HepG2 (cell line): ENCODE results near the gene ARL15. TPM values are rescaled to one million over a fixed set of nuclear protein-coding genes. Genes with fewer than 3 reads are reported as not detected.

Experiments
- ATAC-seq: fragments of 200-7000 bp; cut with Tn5 transposase; 3 replicates; pipeline ENCODE4 v1.9.1; 2020; ENCODE audit warnings: mild to moderate bottlenecking, moderate library complexity
- BruUV-seq: library from RNA; stranded (reverse); fragments of 400-500 nt; replicated peaks from 2 replicates; lab custom pipeline; 2021; lab: Mats Ljungman, UMichigan
- CTCF ChIA-PET: fragments of 300-600 bp; formaldehyde crosslinking; extraction: SDS; loops from one replicate; lab custom pipeline; 2021; ENCODE audit warnings: low total read pairs, inconsistent platforms, low intra/inter-chr PET ratio; lab: Yijun Ruan, JAX
- POLR2A ChIA-PET: fragments of 350-600 bp; sonication (Branson Sonifier 250); formaldehyde crosslinking; loops from one replicate; lab custom pipeline; 2020; ENCODE audit warnings: antibody characterized with exemption, inconsistent platforms; lab: Yijun Ruan, JAX
- DNase-seq: peaks from one replicate; pipeline ENCODE4 v3.0.0-alpha.2; 2015; ENCODE audit warnings: low spot score
- FAIRE-seq: peaks from 3 replicates; lab custom pipeline; 2011; peaks lifted over from hg19 to GRCh38; lab: Jason Lieb, UNC
- H2AFZ ChIP-seq: one replicate; pipeline ENCODE4 v1.6.1; 2011; ENCODE audit warnings: low read length, inconsistent platforms
- H3K27ac ChIP-seq: fragments of 300-600 bp; 3 replicates; pipeline ENCODE4 v1.8.0; 2011; ENCODE audit warnings: mixed run types, mild to moderate bottlenecking, mixed read lengths, low read length, inconsistent platforms; ENCODE audit not compliant: insufficient read depth; ENCODE audit errors: extremely low read length
- H3K27me3 ChIP-seq, 2 experiments: fragments of 200-600 bp in 1 of 2; 2 replicates in 1 of 2; 3 replicates in 1 of 2; pipeline versions ENCODE4 v1.6.0 to v1.8.0; 2011; ENCODE audit warnings: low read length in 2 of 2, mild to moderate bottlenecking in 2 of 2, moderate library complexity in 2 of 2, inconsistent platforms in 1 of 2; ENCODE audit not compliant: insufficient read depth in 2 of 2, control insufficient read depth in 1 of 2
- H3K36me3 ChIP-seq, 2 experiments: fragments of 200-600 bp in 1 of 2; replicated peaks in 1 of 2; 2 replicates in 1 of 2; 3 replicates in 1 of 2; pipeline versions ENCODE4 v1.5.1 to v1.8.0; 2011; ENCODE audit warnings: low read length in 2 of 2, inconsistent platforms in 1 of 2; ENCODE audit not compliant: insufficient read depth in 2 of 2, control insufficient read depth in 1 of 2
- H3K4me1 ChIP-seq: 2 replicates; pipeline ENCODE4 v1.5.1; 2012; ENCODE audit warnings: low read length, inconsistent platforms; ENCODE audit not compliant: insufficient read depth
- H3K4me2 ChIP-seq: 2 replicates; pipeline ENCODE4 v1.6.0; 2011; ENCODE audit warnings: low read depth, low read length, inconsistent platforms
- H3K4me3 ChIP-seq, 3 experiments: fragments of 200-600 bp in 1 of 3; sonication (generic), shearing (Covaris generic) in 1 of 3; replicated peaks in 1 of 3; 2 replicates each; pipeline ENCODE4 v1.5.1; 2011 to 2016; ENCODE audit warnings: low read length in 3 of 3, inconsistent platforms in 2 of 3, low read depth in 2 of 3, mild to moderate bottlenecking in 2 of 3, control low read depth in 1 of 3, mixed read lengths in 1 of 3; ENCODE audit not compliant: insufficient read depth in 1 of 3
- H3K79me2 ChIP-seq: one replicate; pipeline ENCODE4 v1.6.1; 2011; ENCODE audit warnings: low read length, inconsistent platforms; ENCODE audit not compliant: insufficient read depth
- H3K9ac ChIP-seq: 2 replicates; pipeline ENCODE4 v1.6.0; 2011; ENCODE audit warnings: mild to moderate bottlenecking, low read depth, low read length, inconsistent platforms; ENCODE audit not compliant: insufficient read depth
- H3K9me3 ChIP-seq: 2 replicates; pipeline ENCODE4 v1.5.1; 2012; ENCODE audit warnings: mild to moderate bottlenecking, low read length
- H4K20me1 ChIP-seq: 2 replicates; pipeline ENCODE4 v1.6.0; 2011; ENCODE audit warnings: inconsistent platforms, mild to moderate bottlenecking, low read length, moderate library complexity; ENCODE audit not compliant: insufficient read depth
- BCLAF1 ChIP-seq: fragments of 450-650 bp; IDR thresholded peaks from 2 replicates; pipeline ENCODE4 v1.6.1; 2017; ENCODE audit warnings: mild to moderate bottlenecking
- DNMT1 ChIP-seq: sonication (generic); formaldehyde crosslinking; IDR thresholded peaks from 2 replicates; pipeline ENCODE4 v1.5.1; 2020; ENCODE audit warnings: mild to moderate bottlenecking, missing genetic modification reagents
- HNRNPL ChIP-seq: fragments of 200-400 bp; formaldehyde crosslinking; IDR thresholded peaks from 2 replicates; pipeline ENCODE4 v1.6.1; 2017; ENCODE audit warnings: mild to moderate bottlenecking, low read depth, low read length
- HOXA5 ChIP-seq: sonication (generic); formaldehyde crosslinking; IDR thresholded peaks from 2 replicates; pipeline ENCODE4 v1.4.0; 2020; ENCODE audit warnings: missing genetic modification reagents
- NFKB2 ChIP-seq: sonication (generic); formaldehyde crosslinking; IDR thresholded peaks from 2 replicates; pipeline ENCODE4 v1.4.0; 2020; ENCODE audit warnings: missing genetic modification reagents, borderline replicate concordance
- PTBP1 ChIP-seq: fragments of 200-400 bp; formaldehyde crosslinking; IDR thresholded peaks from 2 replicates; pipeline ENCODE4 v1.6.1; 2018; ENCODE audit warnings: low read length, low read depth; ENCODE audit not compliant: poor library complexity, severe bottlenecking
- ZNF264 ChIP-seq: sonication (generic); formaldehyde crosslinking; IDR thresholded peaks from 2 replicates; pipeline ENCODE4 v1.4.0; 2020; ENCODE audit warnings: missing genetic modification reagents
- ZNF510 ChIP-seq: sonication (generic); formaldehyde crosslinking; IDR thresholded peaks from 2 replicates; pipeline ENCODE4 v1.4.0; 2020; ENCODE audit warnings: low read depth, mild to moderate bottlenecking, missing genetic modification reagents
- WGBS: methylation state at CpG from one replicate; pipeline ENCODE4 v1.1.6; 2017; ENCODE audit warnings: low lambda C conversion rate; 5-methylcytosine and 5-hydroxymethylcytosine counted together
- in situ Hi-C: cut with HindIII; loops from 2 replicates; pipeline ENCODE4 v1.10.0; 2017; ENCODE audit warnings: low pct_unique_long_range_greater_than_20kb; ENCODE audit not compliant: extremely low pct_ligation_motif_present
- intact Hi-C: fragments of 100-400 bp; cut with micrococcal nuclease; formaldehyde crosslinking; loops from one replicate; pipeline ENCODE4 v1.10.0; 2022; ENCODE audit not compliant: unreplicated experiment
- polyA plus RNA-seq, 8 experiments: library from polyadenylated mRNA; depleted of rRNA in 3 of 8; stranded (reverse) in 7 of 8; unstranded in 1 of 8; fragments of >200 nt; fragmentation: Illumina TruSeq in 4 of 8; extraction: Trizol in 4 of 8; gene quantifications; 2 replicates each; pipeline versions ENCODE4 v1.2.1 to v1.2.3, GENCODE V29; 2011 to 2016; ENCODE audit warnings: low read depth in 4 of 8, missing spikeins in 1 of 8, mixed read lengths in 1 of 8; ENCODE audit not compliant: insufficient read depth in 1 of 8
- total RNA-seq, 5 experiments: library from RNA; depleted of rRNA; stranded (reverse); fragments of >200 nt; fragmentation: Illumina TruSeq; extraction: Trizol; gene quantifications; 2 replicates each; pipeline ENCODE4 v1.2.3, GENCODE V29; 2016; ENCODE audit warnings: low read depth in 1 of 5
- TF ChIP-seq, protein P1 (sequence below), 2 experiments: sonication (generic) in 1 of 2; formaldehyde crosslinking in 1 of 2; IDR thresholded peaks; 2 replicates each; pipeline versions ENCODE4 v1.5.1 to v1.6.1; 2011 to 2020; ENCODE audit warnings: borderline replicate concordance in 1 of 2, low read depth in 1 of 2, low read length in 1 of 2, mild to moderate bottlenecking in 1 of 2, missing genetic modification reagents in 1 of 2, moderate library complexity in 1 of 2
- TF ChIP-seq, protein P2 (sequence below), 2 experiments: sonication (generic) in 1 of 2; formaldehyde crosslinking in 1 of 2; IDR thresholded peaks; 2 replicates each; pipeline versions ENCODE4 v1.4.0 to v1.6.1; 2018 to 2020; ENCODE audit warnings: missing genetic modification reagents in 2 of 2, borderline replicate concordance in 1 of 2, low read depth in 1 of 2, mild to moderate bottlenecking in 1 of 2, missing biosample characterization in 1 of 2
- TF ChIP-seq, protein P3 (sequence below): sonication (generic); formaldehyde crosslinking; IDR thresholded peaks from 2 replicates; pipeline ENCODE4 v1.4.0; 2020; ENCODE audit warnings: missing genetic modification reagents

Gene ARL15
- total and polyA plus RNA-seq, 2 of the 13 experiments (the other 11 are each of a cell fraction or from before 2014, with no cell fraction given), result 2.5 to 7.7 TPM

DNA sequence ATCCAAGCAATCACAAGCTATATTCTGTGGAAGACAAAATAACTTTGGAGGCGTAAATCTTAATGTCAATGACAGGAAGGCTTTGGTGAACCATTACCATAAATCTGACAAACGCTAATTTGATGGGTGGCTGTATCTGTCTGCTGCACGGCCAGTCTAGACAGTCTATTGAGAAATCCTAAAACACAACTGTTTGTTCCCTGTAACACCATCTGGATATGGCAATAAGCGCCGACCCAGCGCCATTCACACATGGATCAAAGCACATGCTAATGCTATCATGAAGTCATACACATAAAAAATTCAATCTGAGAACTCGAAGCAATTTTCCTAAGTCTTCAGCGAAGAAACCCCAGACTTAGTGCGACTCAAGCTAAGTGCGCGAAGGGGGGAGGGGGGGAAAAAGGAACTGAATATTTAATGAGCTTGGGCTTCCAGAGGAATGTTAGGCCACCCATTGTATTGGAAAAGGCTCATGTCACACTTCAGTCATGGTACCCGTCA, 95.1 kb downstream of the ARL15 start:
- 75% methylated on average over 12 of the region's 12 CpGs for WGBS
- no peaks in the 10 kb centered on the region for H3K79me2 ChIP-seq
- DNase-seq, result no peak
- H3K27ac ChIP-seq, result no peak overlapping the region
- BruUV-seq, result no TSS peak
- POLR2A ChIA-PET, result no interaction called here
- in situ Hi-C loops, result loop anchor here (5.0 to 10.0 kb wide), 2 partner anchors 788 to 950 kb away; no protein-coding TSS in a partner anchor
- CTCF ChIA-PET, result no interaction called here
- TF ChIP-seq, protein P1, sequence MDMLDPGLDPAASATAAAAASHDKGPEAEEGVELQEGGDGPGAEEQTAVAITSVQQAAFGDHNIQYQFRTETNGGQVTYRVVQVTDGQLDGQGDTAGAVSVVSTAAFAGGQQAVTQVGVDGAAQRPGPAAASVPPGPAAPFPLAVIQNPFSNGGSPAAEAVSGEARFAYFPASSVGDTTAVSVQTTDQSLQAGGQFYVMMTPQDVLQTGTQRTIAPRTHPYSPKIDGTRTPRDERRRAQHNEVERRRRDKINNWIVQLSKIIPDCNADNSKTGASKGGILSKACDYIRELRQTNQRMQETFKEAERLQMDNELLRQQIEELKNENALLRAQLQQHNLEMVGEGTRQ (IDR thresholded peaks at IDR 0.05; ENCODE audit: low read depth, low read length), result no peak
- TF ChIP-seq, protein P1 (CRISPR knock-in tag; IDR thresholded peaks at IDR 0.05; ENCODE audit: borderline replicate concordance), result no peak
- TF ChIP-seq NFKB2 (CRISPR knock-in tag) (no peak), BCLAF1 (no peak), PTBP1 (no peak), ZNF264 (CRISPR knock-in tag) (no peak), ZNF510 (CRISPR knock-in tag) (no peak), HNRNPL (no peak), DNMT1 (CRISPR knock-in tag) (no peak), HOXA5 (CRISPR knock-in tag) (no peak)
- TF ChIP-seq, protein P2, sequence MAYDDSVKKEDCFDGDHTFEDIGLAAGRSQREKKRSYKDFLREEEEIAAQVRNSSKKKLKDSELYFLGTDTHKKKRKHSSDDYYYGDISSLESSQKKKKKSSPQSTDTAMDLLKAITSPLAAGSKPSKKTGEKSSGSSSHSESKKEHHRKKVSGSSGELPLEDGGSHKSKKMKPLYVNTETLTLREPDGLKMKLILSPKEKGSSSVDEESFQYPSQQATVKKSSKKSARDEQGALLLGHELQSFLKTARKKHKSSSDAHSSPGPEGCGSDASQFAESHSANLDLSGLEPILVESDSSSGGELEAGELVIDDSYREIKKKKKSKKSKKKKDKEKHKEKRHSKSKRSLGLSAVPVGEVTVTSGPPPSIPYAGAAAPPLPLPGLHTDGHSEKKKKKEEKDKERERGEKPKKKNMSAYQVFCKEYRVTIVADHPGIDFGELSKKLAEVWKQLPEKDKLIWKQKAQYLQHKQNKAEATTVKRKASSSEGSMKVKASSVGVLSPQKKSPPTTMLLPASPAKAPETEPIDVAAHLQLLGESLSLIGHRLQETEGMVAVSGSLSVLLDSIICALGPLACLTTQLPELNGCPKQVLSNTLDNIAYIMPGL (CRISPR knock-in tag; IDR thresholded peaks at IDR 0.05; ENCODE audit: borderline replicate concordance in 1 of 2, low read depth in 1 of 2), result no peak
- TF ChIP-seq, protein P3, sequence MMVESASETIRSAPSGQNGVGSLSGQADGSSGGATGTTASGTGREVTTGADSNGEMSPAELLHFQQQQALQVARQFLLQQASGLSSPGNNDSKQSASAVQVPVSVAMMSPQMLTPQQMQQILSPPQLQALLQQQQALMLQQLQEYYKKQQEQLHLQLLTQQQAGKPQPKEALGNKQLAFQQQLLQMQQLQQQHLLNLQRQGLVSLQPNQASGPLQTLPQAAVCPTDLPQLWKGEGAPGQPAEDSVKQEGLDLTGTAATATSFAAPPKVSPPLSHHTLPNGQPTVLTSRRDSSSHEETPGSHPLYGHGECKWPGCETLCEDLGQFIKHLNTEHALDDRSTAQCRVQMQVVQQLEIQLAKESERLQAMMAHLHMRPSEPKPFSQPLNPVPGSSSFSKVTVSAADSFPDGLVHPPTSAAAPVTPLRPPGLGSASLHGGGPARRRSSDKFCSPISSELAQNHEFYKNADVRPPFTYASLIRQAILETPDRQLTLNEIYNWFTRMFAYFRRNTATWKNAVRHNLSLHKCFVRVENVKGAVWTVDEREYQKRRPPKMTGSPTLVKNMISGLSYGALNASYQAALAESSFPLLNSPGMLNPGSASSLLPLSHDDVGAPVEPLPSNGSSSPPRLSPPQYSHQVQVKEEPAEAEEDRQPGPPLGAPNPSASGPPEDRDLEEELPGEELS, result no peak
- TF ChIP-seq, all 625 proteins: peak for 0
- H3K4me3 ChIP-seq, result no peak overlapping the region
- no peaks in the 10 kb centered on the region for H4K20me1 ChIP-seq
- intact Hi-C loops, result loop anchor here (10.0 kb wide), 1 partner anchor 150 kb away; no protein-coding TSS in a partner anchor
- no peak for ATAC-seq
- no peak for FAIRE-seq
- H3K9me3 ChIP-seq, result no peaks in the 10 kb centered on the region
- H3K36me3 ChIP-seq, result no peaks in the 10 kb centered on the region
- no peak overlapping the region for H3K9ac ChIP-seq
- H3K4me1 ChIP-seq, result no peaks in the 10 kb centered on the region
- no peak overlapping the region for H3K4me2 ChIP-seq
- H3K27me3 ChIP-seq, result no peaks in the 10 kb centered on the region; a peak in 1 of 5 replicates
- H2AFZ ChIP-seq, result no peak overlapping the region
